Body of pancreas (tissue), 4 donors: ENCODE data around the gene CGNL1.

Source experiments
- CTCF ChIP-seq, 7 experiments: fragments of 450-650 bp in 4 of 7; fragments of 200-600 bp in 3 of 7; sonication (generic) in 3 of 7; IDR thresholded peaks; one replicate each; pipeline ENCODE4 v1.5.1; 2016 to 2019; ENCODE audit warnings: antibody characterized with exemption in 7 of 7
- POLR2A ChIP-seq, 3 donors: fragments of 450-650 bp; IDR thresholded peaks; one replicate each; pipeline ENCODE4 v1.6.1; 2016; ENCODE audit warnings: antibody characterized with exemption in 3 of 3, mild to moderate bottlenecking in 2 of 3

- TF ChIP-seq POLR2A (IDR thresholded peaks at IDR 0.05) (no peak), CTCF (IDR thresholded peaks at IDR 0.05) (no peak)
These were observed 64.5 kb downstream of the CGNL1 start for GRCh38 chr15:57440799-57441198.
